ENCODE data around the gene SGMS1. TPM values are rescaled to one million over a fixed set of nuclear protein-coding genes. Genes with fewer than 3 reads are reported as not detected.

Gene SGMS1
- total and polyA plus RNA-seq, 2 experiments from 2014 or later, result 15.0 to 34.7 TPM

- no peak for TF ChIP-seq ZNF462 (CRISPR knock-in tag; IDR thresholded peaks at IDR 0.05)
- no peak for TF ChIP-seq JUNB (IDR thresholded peaks at IDR 0.05; ENCODE audit: unreplicated experiment)
- TF ChIP-seq, protein P1, sequence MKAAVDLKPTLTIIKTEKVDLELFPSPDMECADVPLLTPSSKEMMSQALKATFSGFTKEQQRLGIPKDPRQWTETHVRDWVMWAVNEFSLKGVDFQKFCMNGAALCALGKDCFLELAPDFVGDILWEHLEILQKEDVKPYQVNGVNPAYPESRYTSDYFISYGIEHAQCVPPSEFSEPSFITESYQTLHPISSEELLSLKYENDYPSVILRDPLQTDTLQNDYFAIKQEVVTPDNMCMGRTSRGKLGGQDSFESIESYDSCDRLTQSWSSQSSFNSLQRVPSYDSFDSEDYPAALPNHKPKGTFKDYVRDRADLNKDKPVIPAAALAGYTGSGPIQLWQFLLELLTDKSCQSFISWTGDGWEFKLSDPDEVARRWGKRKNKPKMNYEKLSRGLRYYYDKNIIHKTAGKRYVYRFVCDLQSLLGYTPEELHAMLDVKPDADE (IDR thresholded peaks at IDR 0.05), result no peak
- TF ChIP-seq ZNF114 (CRISPR knock-in tag; IDR thresholded peaks at IDR 0.05), result no peak
- TF ChIP-seq STAT1 (IDR thresholded peaks at IDR 0.05; ENCODE audit: unreplicated experiment), result no peak
These were observed 62.5 kb downstream of the SGMS1 start (continued) for GRCh38 chr10:50561266-50561665.

DNA sequence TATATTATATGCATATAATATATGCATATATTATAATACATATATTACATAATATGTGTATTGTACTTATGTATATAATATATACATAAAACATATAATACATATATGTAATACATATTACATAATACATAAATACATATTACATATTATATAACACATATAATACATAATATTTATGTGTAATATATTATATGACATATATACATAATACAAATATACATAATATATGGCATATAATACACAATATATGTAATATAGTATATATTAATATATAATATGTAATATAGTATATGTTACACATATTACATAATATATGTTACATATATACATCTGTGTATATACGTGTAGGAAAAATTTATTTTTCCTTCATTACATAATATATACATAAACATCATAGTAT lies 63.4 kb downstream of the SGMS1 start:
- H2AFZ ChIP-seq, result no peak overlapping the region
- H3K4me3 Mint-ChIP-seq, result no peak overlapping the region
- DNase-seq (ENCODE audit: low spot score) (no peak), ATAC-seq (no peak)
- H3K4me1 Mint-ChIP-seq, result peaks cover 59% of the 10 kb centered on the region
- H3K27me3 Mint-ChIP-seq (ENCODE audit: insufficient read depth, low read depth, poor library complexity), result peaks cover 8% of the 10 kb centered on the region
- H3K4me3 ChIP-seq, result no peak overlapping the region
- H3F3A ChIP-seq (replicated peaks; ENCODE audit: low read depth), result peaks cover 5% of the 10 kb centered on the region; the same call in 1 of the 2 replicates
- H3K27me3 ChIP-seq (ENCODE audit: insufficient read depth), result no peaks in the 10 kb centered on the region
- H3K9me3 Mint-ChIP-seq, result no peaks in the 10 kb centered on the region
- H4K20me1 ChIP-seq (replicated peaks; ENCODE audit: insufficient read depth), result peaks cover 4% of the 10 kb centered on the region; the same call in 1 of the 2 replicates
- H3K79me2 ChIP-seq (replicated peaks; ENCODE audit: insufficient read depth), result peaks cover 47% of the 10 kb centered on the region
- no peak overlapping the region for H3K27ac Mint-ChIP-seq
- H3K9me2 ChIP-seq (ENCODE audit: insufficient read depth), result no peaks in the 10 kb centered on the region
- no peak overlapping the region for H3K4me2 ChIP-seq
- H3K36me3 Mint-ChIP-seq (ENCODE audit: low read depth), result no peaks in the 10 kb centered on the region
- no peak overlapping the region for H3K27ac ChIP-seq (ENCODE audit: low read depth)
- no peaks in the 10 kb centered on the region for H3K36me3 ChIP-seq (ENCODE audit: insufficient read depth)
- H3K4me1 ChIP-seq (ENCODE audit: insufficient read depth), result peaks cover 53% of the 10 kb centered on the region
- TF ChIP-seq, protein P1 (IDR thresholded peaks at IDR 0.05), result no peak
- no peak for TF ChIP-seq EZH2phosphoT487 (IDR thresholded peaks at IDR 0.05; ENCODE audit: unreplicated experiment)
- TF ChIP-seq CTCF (conservative IDR thresholded peaks at IDR 0.05; ENCODE audit: low read depth in 2 of 2), result no peak
